Measurements from ENCODE around the gene MAPKBP1.

GRCh38 chr15:41840673-41841072, 66.4 kb downstream of the MAPKBP1 start:
- TF ChIP-seq, protein P1, sequence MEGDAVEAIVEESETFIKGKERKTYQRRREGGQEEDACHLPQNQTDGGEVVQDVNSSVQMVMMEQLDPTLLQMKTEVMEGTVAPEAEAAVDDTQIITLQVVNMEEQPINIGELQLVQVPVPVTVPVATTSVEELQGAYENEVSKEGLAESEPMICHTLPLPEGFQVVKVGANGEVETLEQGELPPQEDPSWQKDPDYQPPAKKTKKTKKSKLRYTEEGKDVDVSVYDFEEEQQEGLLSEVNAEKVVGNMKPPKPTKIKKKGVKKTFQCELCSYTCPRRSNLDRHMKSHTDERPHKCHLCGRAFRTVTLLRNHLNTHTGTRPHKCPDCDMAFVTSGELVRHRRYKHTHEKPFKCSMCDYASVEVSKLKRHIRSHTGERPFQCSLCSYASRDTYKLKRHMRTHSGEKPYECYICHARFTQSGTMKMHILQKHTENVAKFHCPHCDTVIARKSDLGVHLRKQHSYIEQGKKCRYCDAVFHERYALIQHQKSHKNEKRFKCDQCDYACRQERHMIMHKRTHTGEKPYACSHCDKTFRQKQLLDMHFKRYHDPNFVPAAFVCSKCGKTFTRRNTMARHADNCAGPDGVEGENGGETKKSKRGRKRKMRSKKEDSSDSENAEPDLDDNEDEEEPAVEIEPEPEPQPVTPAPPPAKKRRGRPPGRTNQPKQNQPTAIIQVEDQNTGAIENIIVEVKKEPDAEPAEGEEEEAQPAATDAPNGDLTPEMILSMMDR (IDR thresholded peaks at IDR 0.05), result no peak
- no peak for TF ChIP-seq POLR2A (IDR thresholded peaks at IDR 0.05)
